ENCODE data around the gene TMEM150B.

DNA sequence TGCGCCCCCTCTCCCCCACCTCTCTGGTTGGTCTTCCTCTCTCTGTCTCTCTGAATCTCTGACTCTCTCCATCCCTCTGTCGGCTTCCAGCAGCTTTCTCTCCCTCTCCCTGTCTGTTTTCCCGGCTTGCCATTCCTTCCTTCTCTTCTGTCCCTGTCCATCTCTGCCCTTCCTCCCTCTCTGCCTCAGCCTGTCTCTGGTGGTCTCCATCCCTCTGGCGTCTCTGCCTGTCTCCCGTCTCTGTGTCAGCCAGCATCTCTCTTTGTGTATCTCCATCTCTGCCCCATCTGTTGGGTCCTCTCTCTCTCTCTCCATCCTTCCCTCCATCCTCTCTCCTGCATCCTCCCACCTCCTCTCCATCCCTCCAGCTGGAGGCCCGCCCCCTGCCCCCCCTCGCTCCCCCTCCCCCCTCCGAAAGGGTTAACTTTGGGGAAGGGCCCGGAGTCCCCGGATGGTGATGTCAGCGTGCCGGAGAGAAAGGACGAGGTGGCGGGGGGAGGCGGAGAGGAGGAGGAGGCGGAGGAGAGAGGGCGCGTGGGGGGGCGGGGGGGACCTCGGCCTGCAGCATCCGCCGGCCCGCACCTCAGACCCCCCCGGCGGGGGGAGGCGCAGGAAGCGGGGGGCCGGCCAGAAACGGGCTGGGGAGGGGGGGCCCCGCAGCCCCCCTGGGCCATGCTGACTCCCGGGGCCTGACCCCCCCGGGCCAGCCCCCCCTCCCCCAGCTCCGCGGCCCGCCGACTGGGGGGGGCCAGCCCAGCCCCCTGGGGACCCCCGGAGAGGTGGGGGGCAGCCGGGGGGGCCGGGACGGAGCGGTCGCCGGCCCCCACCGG, 41.4 kb downstream of the TMEM150B start, which contains the start of gene BRSK1:
- TF ChIP-seq, protein P1, sequence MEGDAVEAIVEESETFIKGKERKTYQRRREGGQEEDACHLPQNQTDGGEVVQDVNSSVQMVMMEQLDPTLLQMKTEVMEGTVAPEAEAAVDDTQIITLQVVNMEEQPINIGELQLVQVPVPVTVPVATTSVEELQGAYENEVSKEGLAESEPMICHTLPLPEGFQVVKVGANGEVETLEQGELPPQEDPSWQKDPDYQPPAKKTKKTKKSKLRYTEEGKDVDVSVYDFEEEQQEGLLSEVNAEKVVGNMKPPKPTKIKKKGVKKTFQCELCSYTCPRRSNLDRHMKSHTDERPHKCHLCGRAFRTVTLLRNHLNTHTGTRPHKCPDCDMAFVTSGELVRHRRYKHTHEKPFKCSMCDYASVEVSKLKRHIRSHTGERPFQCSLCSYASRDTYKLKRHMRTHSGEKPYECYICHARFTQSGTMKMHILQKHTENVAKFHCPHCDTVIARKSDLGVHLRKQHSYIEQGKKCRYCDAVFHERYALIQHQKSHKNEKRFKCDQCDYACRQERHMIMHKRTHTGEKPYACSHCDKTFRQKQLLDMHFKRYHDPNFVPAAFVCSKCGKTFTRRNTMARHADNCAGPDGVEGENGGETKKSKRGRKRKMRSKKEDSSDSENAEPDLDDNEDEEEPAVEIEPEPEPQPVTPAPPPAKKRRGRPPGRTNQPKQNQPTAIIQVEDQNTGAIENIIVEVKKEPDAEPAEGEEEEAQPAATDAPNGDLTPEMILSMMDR (IDR thresholded peaks at IDR 0.05), result no peak
- no peak for TF ChIP-seq POLR2A (IDR thresholded peaks at IDR 0.05)
- no peak for TF ChIP-seq POLR2AphosphoS5 (IDR thresholded peaks at IDR 0.05)
- TF ChIP-seq EP300 (IDR thresholded peaks at IDR 0.05), result no peak
